Ishikawa (cell line): ENCODE measurements around the gene SF3B6.

Experiments
- CREB1 ChIP-seq: IDR thresholded peaks from 2 replicates; pipeline ENCODE4 v1.6.1; 2012; ENCODE audit warnings: low read depth
- TAF1 ChIP-seq: IDR thresholded peaks from 2 replicates; pipeline ENCODE4 v1.6.1; 2012; ENCODE audit warnings: low read depth, mild to moderate bottlenecking
- TEAD4 ChIP-seq: IDR thresholded peaks from 2 replicates; pipeline ENCODE4 v1.6.1; 2012
- TF ChIP-seq, protein P1 (sequence below): IDR thresholded peaks from 2 replicates; pipeline ENCODE4 v1.6.1; 2012

DNA sequence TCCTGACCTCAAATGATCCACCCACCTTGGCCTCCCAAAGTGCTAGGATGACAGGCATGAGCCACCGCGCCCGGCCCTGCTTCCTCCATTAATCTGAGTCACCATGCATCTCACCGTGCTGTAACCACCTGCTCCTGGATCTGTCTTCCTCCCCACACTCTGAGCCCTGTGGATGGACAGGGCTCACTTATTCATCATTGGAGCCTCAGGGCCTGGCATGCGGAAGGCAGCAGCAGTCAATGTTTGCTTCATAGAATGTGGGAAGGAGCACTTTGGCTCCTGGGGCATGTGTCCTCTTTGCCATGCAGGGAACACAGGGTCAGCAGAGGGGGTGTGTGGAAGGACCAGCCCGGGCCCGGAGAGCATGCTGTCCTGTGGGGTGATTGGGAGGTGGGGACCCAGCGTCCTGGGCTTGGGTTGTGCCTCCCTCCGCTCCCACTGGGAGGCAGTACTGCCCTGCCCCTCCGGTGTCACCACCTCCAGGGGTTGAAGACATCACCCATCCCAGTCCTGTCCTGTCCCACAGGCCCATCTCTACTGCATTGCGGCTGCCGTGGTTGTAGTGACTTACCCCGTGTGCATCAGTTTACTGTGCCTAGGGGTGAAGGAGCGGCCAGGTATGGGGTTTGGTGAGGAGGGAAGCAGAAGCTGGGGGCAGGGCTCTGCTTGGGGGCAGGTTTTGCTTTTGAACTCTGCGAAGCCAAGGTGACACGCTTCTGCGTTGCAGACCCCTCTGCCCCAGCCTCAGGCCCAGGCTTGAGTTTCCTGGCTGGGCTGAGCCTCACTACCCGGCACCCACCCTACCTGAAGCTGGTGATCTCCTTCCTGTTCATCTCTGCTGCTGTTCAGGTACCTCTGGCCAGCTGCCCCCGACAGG is 54.8 kb downstream of the SF3B6 start:
- TF ChIP-seq CREB1 (no peak), TAF1 (no peak), TEAD4 (no peak)
- TF ChIP-seq, protein P1, sequence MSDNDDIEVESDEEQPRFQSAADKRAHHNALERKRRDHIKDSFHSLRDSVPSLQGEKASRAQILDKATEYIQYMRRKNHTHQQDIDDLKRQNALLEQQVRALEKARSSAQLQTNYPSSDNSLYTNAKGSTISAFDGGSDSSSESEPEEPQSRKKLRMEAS, result no peak
